Activated CD4-positive, alpha-beta T cell treated with anti-CD3 and anti-CD28 coated beads, Interleukin-2, Interleukin-4, amounts not matched to agents 100 ng/mL and 50 ng/mL, durations not matched to agents 16 hours and 8 hours (primary cell): ENCODE results near the gene SYMPK.

ENCODE experiments used
- DNase-seq: peaks from one replicate; pipeline ENCODE4 v3.0.0-alpha.2; 2020; ENCODE audit warnings: low spot score

Gene SYMPK

GRCh38 chr19:45781214-45782161 is 81.5 kb downstream of the SYMPK start:
- DNase-seq = no peak

- DNase-seq = no peak
These were observed 82.3 kb downstream of the SYMPK start for GRCh38 chr19:45780448-45781213.

GRCh38 chr19:45780146-45780447 is 82.8 kb downstream of the SYMPK start:
- DNase-seq = no peak

- peak; percentile 95 for DNase-seq
These were observed 83.5 kb downstream of the SYMPK start for GRCh38 chr19:45779231-45780145.

GRCh38 chr19:45778010-45778661 is 84.8 kb downstream of the SYMPK start:
- no peak for DNase-seq

GRCh38 chr19:45777395-45777961 is 85.5 kb downstream of the SYMPK start:
- no peak for DNase-seq

GRCh38 chr19:45774765-45775164 is 88.2 kb downstream of the SYMPK start:
- DNase-seq = no peak

- DNase-seq = no peak
These were observed 89.6 kb downstream of the SYMPK start for GRCh38 chr19:45773384-45773783.

GRCh38 chr19:45772912-45773311 is 90.0 kb downstream of the SYMPK start:
- DNase-seq = no peak

GRCh38 chr19:45772130-45772840 is 90.7 kb downstream of the SYMPK start:
- no peak for DNase-seq

GRCh38 chr19:45771311-45771933 is 91.5 kb downstream of the SYMPK start:
- DNase-seq = no peak

- peak; percentile 90 for DNase-seq
These were observed 92.5 kb downstream of the SYMPK start for GRCh38 chr19:45770192-45771101.

- DNase-seq = peak; percentile 32
These were observed 93.1 kb downstream of the SYMPK start for GRCh38 chr19:45769821-45770191.

GRCh38 chr19:45768984-45769782 is 93.8 kb downstream of the SYMPK start, which contains the start of gene SIX5:
SIX5 (minus strand) TSS chr19:45769252; CDS start chr19:45768844, 408 bp downstream.
- peak; percentile 97 for DNase-seq

- peak; percentile 27 for DNase-seq
These were observed 94.3 kb downstream of the SYMPK start for GRCh38 chr19:45768655-45768983.

GRCh38 chr19:45767881-45768654 is 94.9 kb downstream of the SYMPK start:
- no peak for DNase-seq

GRCh38 chr19:45767410-45767880 is 95.5 kb downstream of the SYMPK start:
- no peak for DNase-seq
